ENCODE results near the gene RBMY1J. TPM values are rescaled to one million over a fixed set of nuclear protein-coding genes. Genes with fewer than 3 reads are reported as not detected.
"Not testable (repeated sequence)": the region's sequence is repeated elsewhere in the genome, so short reads cannot be mapped to it uniquely, and the experiment has no call there.

RBMY1J gene
- total RNA-seq (2021) = not detected in 2 replicates
- not detected for Bru-seq, nascent RNA
- BruChase-seq, experiment 1, labeled RNA remaining after a 2-hour chase = not detected
- BruChase-seq, experiment 2, labeled RNA remaining after a 6-hour chase = not detected
- long read RNA-seq = 0 reads

- H3K4me1 ChIP-seq (ENCODE audit: insufficient read depth, low read length, poor library complexity, severe bottlenecking); DNase-seq (ENCODE audit: low spot score); H3K27ac ChIP-seq (ENCODE audit: low read depth, low read length, poor library complexity, severe bottlenecking); H3K27me3 ChIP-seq (replicated peaks; ENCODE audit: insufficient read depth, low read depth, low read length, poor library complexity); POLR2A ChIA-PET (ENCODE audit: low non-redundant PET); intact Hi-C loops (cut with micrococcal nuclease; ENCODE audit: unreplicated experiment); H3K9me3 ChIP-seq (ENCODE audit: low read depth, low read length, poor library complexity, severe bottlenecking); H3K4me3 ChIP-seq (ENCODE audit: low read depth, low read length, poor library complexity, severe bottlenecking); BruUV-seq (replicated peaks); CTCF ChIA-PET; H3K36me3 ChIP-seq (ENCODE audit: insufficient read depth, low read length, poor library complexity, severe bottlenecking): not testable (repeated sequence)
Observed at GRCh38 chrY:22403110-22403509, at the start of gene RBMY1J. RBMY1J (plus strand) TSS chrY:22403410; CDS start chrY:22405448, 2,038 bp downstream.

DNA sequence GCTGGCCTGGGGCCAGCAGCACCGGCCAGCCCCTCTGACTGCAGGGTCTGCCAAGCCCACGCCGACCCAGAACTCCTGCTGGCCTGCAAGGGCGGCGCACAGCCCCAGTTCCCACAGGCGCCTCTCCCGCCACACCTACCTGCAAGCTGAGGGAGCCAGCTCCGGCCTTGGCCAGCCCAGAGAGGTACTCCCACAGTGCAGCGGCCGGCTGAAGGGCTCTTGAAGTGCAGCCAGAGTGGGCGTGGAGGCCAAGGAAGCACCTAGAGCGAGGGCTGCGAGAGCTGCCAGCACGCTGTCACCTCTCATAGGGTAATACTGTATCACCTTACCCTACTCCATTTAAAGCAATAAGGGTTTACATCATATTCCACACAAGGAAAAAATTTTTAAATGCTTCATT lies 35.8 kb upstream of the RBMY1J start:
- Histone ChIP-seq H3K27ac (ENCODE audit: low read depth, low read length, poor library complexity, severe bottlenecking) (no peak overlapping the region), H3K36me3 (ENCODE audit: insufficient read depth, low read length, poor library complexity, severe bottlenecking) (no peaks in the 10 kb centered on the region), H3K27me3 (replicated peaks; ENCODE audit: insufficient read depth, low read depth, low read length, poor library complexity) (no peaks in the 10 kb centered on the region), H3K4me1 (ENCODE audit: insufficient read depth, low read length, poor library complexity, severe bottlenecking) (no peaks in the 10 kb centered on the region), H3K9me3 (ENCODE audit: low read depth, low read length, poor library complexity, severe bottlenecking) (no peaks in the 10 kb centered on the region), H3K4me3 (ENCODE audit: low read depth, low read length, poor library complexity, severe bottlenecking) (no peak overlapping the region)
- POLR2A ChIA-PET (ENCODE audit: low non-redundant PET) = no interaction called here
- DNase-seq (ENCODE audit: low spot score) = no peak
- no TSS peak for BruUV-seq (replicated peaks)
- TF ChIP-seq CTCF (conservative IDR thresholded peaks at IDR 0.05; ENCODE audit: low read depth, low read length) (no peak), EZH2 (IDR thresholded peaks at IDR 0.05; ENCODE audit: borderline replicate concordance, low read depth, low read length, poor library complexity, severe bottlenecking) (no peak)
- intact Hi-C loops (cut with micrococcal nuclease; ENCODE audit: unreplicated experiment) = no loop called here
- CTCF ChIA-PET = no interaction called here

- POLR2A ChIA-PET (ENCODE audit: low non-redundant PET) = no interaction called here
Observed at GRCh38 chrY:22370623-22371022, 32.6 kb upstream of the RBMY1J start.

More at GRCh38 chrY:22370623-22371022, 32.6 kb upstream of the RBMY1J start:
- intact Hi-C loops (cut with micrococcal nuclease; ENCODE audit: unreplicated experiment) = no loop called here
- no peak for TF ChIP-seq EZH2 (IDR thresholded peaks at IDR 0.05; ENCODE audit: borderline replicate concordance, low read depth, low read length, poor library complexity, severe bottlenecking)
- no peak for TF ChIP-seq CTCF (conservative IDR thresholded peaks at IDR 0.05; ENCODE audit: low read depth, low read length)
- H3K9me3 ChIP-seq (ENCODE audit: low read depth, low read length, poor library complexity, severe bottlenecking) = no peaks in the 10 kb centered on the region
- no peaks in the 10 kb centered on the region for H3K4me1 ChIP-seq (ENCODE audit: insufficient read depth, low read length, poor library complexity, severe bottlenecking)
- CTCF ChIA-PET = no interaction called here
- no TSS peak for BruUV-seq (replicated peaks)
- no peak overlapping the region for H3K27ac ChIP-seq (ENCODE audit: low read depth, low read length, poor library complexity, severe bottlenecking)
- H3K4me3 ChIP-seq (ENCODE audit: low read depth, low read length, poor library complexity, severe bottlenecking) = no peak overlapping the region
- no peaks in the 10 kb centered on the region for H3K27me3 ChIP-seq (replicated peaks; ENCODE audit: insufficient read depth, low read depth, low read length, poor library complexity)
- DNase-seq (ENCODE audit: low spot score) = no peak
- no peaks in the 10 kb centered on the region for H3K36me3 ChIP-seq (ENCODE audit: insufficient read depth, low read length, poor library complexity, severe bottlenecking)
